ENCODE measurements around the gene EMILIN3.

The EMILIN3 gene

DNA sequence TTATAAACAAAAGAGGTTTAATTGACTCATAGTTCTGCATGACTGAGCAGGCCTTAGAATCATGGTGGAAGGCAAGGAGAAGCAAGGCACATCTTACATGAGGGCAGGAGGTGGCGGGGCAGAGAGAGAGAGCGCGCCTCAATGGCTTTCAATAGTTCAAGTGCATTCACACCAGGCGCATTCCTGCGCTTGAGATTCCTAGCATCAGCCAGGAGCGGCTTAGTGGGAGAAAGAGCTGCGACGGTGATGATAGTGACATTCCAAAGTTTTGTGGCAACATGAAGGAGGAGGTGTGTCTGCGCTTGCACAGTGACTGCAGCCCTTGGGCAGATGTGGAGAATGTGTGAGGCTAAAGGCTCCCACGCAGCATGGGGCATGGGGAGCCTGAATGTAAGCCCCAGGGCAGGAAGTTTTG is 25.0 kb upstream of the EMILIN3 start:
- POLR2A ChIA-PET = no interaction called here
- Histone ChIP-seq H3K9me3 (ENCODE audit: control extremely low read depth in 1 of 5, control insufficient read depth in 4 of 5, insufficient read depth in 2 of 5, low read depth in 1 of 5, low read length in 4 of 5) (no peaks in the 10 kb centered on the region), H3K36me3 (ENCODE audit: control insufficient read depth in 4 of 4, insufficient read depth in 4 of 4, low read length in 3 of 4) (no peaks in the 10 kb centered on the region), H3K27me3 (replicated peaks in 2 of 5; ENCODE audit: control insufficient read depth in 4 of 5, insufficient read depth in 5 of 5, low read length in 4 of 5) (peaks cover 0 to 13% (median 7%) of the 10 kb centered on the region in 5 experiments), H3K4me1 (ENCODE audit: control extremely low read depth in 1 of 4, control insufficient read depth in 4 of 4, insufficient read depth in 4 of 4, low read length in 3 of 4) (no peaks in the 10 kb centered on the region), H3K4me3 (ENCODE audit: control insufficient read depth in 1 of 7, extremely low read depth in 1 of 7, insufficient read depth in 4 of 7, low read depth in 2 of 7, low read length in 6 of 7) (no peak overlapping the region), H3K27ac (ENCODE audit: insufficient read depth in 1 of 2, low read depth in 1 of 2, low read length in 2 of 2, poor library complexity in 1 of 2, severe bottlenecking in 2 of 2) (no peak overlapping the region)
- WGBS (ENCODE audit: insufficient coverage) = 89% methylated on average over 10 of the region's 10 CpGs
- CTCF ChIA-PET = no interaction called here
- DNase-seq = no peak

DNA sequence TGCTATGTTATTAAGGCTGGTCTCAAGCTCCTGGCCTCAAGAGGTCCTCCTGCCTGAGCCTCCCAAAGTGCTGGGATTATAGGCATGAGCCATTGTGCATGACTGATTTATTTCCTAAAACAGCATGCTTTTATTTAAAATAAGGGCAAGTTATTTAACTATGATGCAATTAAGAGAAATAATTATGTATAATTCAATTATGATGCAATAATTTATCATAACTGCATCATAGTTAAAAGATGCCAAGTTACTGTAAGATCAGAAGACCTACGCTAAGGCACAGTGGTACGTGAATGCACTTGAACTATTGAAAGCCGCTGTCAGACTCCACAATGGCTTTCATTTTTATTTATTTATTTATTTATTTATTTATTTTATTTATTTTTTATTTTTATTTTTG is 24.3 kb upstream of the EMILIN3 start:
- CTCF ChIA-PET = interaction anchor here (0.8 kb wide), 1 partner anchor 51 kb away, joined by 3 read pairs; no protein-coding TSS in a partner anchor
- no peak for DNase-seq
- no CpG with 5 or more reads among the region's 3 CpGs for WGBS (ENCODE audit: insufficient coverage)
- Histone ChIP-seq H3K36me3 (ENCODE audit: control insufficient read depth in 4 of 4, insufficient read depth in 4 of 4, low read length in 3 of 4) (no peaks in the 10 kb centered on the region), H3K27ac (ENCODE audit: insufficient read depth in 1 of 2, low read depth in 1 of 2, low read length in 2 of 2, poor library complexity in 1 of 2, severe bottlenecking in 2 of 2) (no peak overlapping the region), H3K4me1 (ENCODE audit: control extremely low read depth in 1 of 4, control insufficient read depth in 4 of 4, insufficient read depth in 4 of 4, low read length in 3 of 4) (no peaks in the 10 kb centered on the region), H3K27me3 (replicated peaks in 2 of 5; ENCODE audit: control insufficient read depth in 4 of 5, insufficient read depth in 5 of 5, low read length in 4 of 5) (peaks cover 0 to 10% (median 5%) of the 10 kb centered on the region in 5 experiments), H3K9me3 (ENCODE audit: control extremely low read depth in 1 of 5, control insufficient read depth in 4 of 5, insufficient read depth in 2 of 5, low read depth in 1 of 5, low read length in 4 of 5) (no peaks in the 10 kb centered on the region), H3K4me3 (ENCODE audit: control insufficient read depth in 1 of 7, extremely low read depth in 1 of 7, insufficient read depth in 4 of 7, low read depth in 2 of 7, low read length in 6 of 7) (no peak overlapping the region)
- POLR2A ChIA-PET = no interaction called here

DNA sequence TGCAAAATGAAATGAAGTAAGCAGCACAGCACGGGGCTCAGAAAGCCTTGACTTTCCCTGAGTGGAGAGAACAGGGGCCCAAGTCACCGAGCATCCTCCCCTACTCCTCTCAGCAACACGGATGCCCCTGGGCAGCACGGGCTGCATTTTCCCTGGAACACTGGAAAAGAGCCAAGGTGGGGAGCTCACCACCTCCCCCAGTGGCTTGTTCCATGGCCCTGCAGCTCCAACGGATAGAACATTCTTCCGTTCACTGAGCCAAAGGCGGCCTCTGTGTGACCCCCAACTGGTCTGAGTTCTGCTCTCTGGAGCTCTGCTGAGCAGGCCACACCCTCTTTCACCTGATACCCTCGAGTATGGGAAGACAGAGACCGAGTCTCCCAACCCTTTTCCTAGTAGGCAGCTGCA is 20.8 kb upstream of the EMILIN3 start:
- POLR2A ChIA-PET = no interaction called here
- CTCF ChIA-PET = no interaction called here
- H3K9me3 ChIP-seq (ENCODE audit: control extremely low read depth in 1 of 5, control insufficient read depth in 4 of 5, insufficient read depth in 2 of 5, low read depth in 1 of 5, low read length in 4 of 5) = peaks cover 0 to 5% (median 0%) of the 10 kb centered on the region in 5 experiments
- H3K27me3 ChIP-seq (replicated peaks in 2 of 5; ENCODE audit: control insufficient read depth in 4 of 5, insufficient read depth in 5 of 5, low read length in 4 of 5) = peaks cover 0 to 23% (median 11%) of the 10 kb centered on the region in 5 experiments
- H3K27ac ChIP-seq (ENCODE audit: insufficient read depth in 1 of 2, low read depth in 1 of 2, low read length in 2 of 2, poor library complexity in 1 of 2, severe bottlenecking in 2 of 2) = no peak overlapping the region
- no peak overlapping the region for H3K4me3 ChIP-seq (ENCODE audit: control insufficient read depth in 1 of 7, extremely low read depth in 1 of 7, insufficient read depth in 4 of 7, low read depth in 2 of 7, low read length in 6 of 7)
- no peak for DNase-seq
- no peaks in the 10 kb centered on the region for H3K36me3 ChIP-seq (ENCODE audit: control insufficient read depth in 4 of 4, insufficient read depth in 4 of 4, low read length in 3 of 4)
- H3K4me1 ChIP-seq (ENCODE audit: control extremely low read depth in 1 of 4, control insufficient read depth in 4 of 4, insufficient read depth in 4 of 4, low read length in 3 of 4) = no peaks in the 10 kb centered on the region
- 79% methylated on average over 7 of the region's 9 CpGs for WGBS (ENCODE audit: insufficient coverage)

DNA sequence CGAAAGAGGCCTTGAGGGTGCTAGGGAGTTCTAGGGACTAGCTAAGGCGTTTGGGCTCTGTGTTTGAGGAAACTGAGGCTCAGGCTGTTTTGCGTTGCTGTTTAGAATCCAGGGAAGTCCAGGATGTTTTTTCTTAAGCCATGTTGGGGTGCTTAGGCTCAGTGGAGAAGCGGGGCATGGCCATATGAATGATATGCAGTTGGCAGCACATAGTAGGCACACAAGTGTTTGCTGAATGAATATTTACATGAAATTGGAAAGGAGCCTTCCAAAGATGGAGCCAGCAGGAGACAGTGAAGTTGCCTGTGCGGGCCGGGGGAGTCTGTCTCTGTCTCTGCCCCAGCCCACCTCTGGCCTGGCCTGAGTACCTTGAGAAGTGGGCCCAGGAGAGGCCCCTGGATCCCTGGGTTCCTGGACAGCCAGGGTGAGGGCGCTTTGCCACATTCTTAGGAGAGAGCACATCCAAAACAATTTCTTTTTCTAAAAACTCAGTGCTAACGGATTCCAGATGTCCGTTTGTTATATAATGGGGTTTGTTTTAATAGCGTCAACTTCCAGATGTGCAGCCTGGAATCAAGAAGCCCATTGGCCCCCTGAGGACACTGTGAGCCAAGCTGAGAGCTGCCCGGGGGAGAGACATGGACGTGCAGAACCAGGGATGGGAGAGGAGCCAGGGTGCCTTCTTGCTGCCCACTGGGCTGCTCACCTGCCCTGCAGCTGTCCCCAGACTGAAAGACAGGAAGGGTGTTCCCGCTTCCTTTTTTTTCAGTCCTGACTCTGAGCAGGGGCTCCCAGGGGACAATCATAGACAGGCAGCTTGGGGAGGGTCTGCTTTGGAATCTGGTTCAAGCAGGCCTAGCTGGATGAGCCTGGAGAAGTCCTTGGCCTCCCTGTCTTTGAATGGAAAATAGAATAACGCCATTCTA is 20.1 kb upstream of the EMILIN3 start:
- DNase-seq = no peak
- Histone ChIP-seq H3K4me3 (ENCODE audit: control insufficient read depth in 1 of 7, extremely low read depth in 1 of 7, insufficient read depth in 4 of 7, low read depth in 2 of 7, low read length in 6 of 7) (no peak overlapping the region), H3K27me3 (replicated peaks in 2 of 5; ENCODE audit: control insufficient read depth in 4 of 5, insufficient read depth in 5 of 5, low read length in 4 of 5) (peaks cover 0 to 23% (median 11%) of the 10 kb centered on the region in 5 experiments), H3K9me3 (ENCODE audit: control extremely low read depth in 1 of 5, control insufficient read depth in 4 of 5, insufficient read depth in 2 of 5, low read depth in 1 of 5, low read length in 4 of 5) (peaks cover 0 to 5% (median 0%) of the 10 kb centered on the region in 5 experiments), H3K4me1 (ENCODE audit: control extremely low read depth in 1 of 4, control insufficient read depth in 4 of 4, insufficient read depth in 4 of 4, low read length in 3 of 4) (no peaks in the 10 kb centered on the region), H3K36me3 (ENCODE audit: control insufficient read depth in 4 of 4, insufficient read depth in 4 of 4, low read length in 3 of 4) (no peaks in the 10 kb centered on the region), H3K27ac (ENCODE audit: insufficient read depth in 1 of 2, low read depth in 1 of 2, low read length in 2 of 2, poor library complexity in 1 of 2, severe bottlenecking in 2 of 2) (no peak overlapping the region)
- 94% methylated on average over 13 of the region's 14 CpGs for WGBS (ENCODE audit: insufficient coverage)
- CTCF ChIA-PET = no interaction called here
- POLR2A ChIA-PET = no interaction called here

DNA sequence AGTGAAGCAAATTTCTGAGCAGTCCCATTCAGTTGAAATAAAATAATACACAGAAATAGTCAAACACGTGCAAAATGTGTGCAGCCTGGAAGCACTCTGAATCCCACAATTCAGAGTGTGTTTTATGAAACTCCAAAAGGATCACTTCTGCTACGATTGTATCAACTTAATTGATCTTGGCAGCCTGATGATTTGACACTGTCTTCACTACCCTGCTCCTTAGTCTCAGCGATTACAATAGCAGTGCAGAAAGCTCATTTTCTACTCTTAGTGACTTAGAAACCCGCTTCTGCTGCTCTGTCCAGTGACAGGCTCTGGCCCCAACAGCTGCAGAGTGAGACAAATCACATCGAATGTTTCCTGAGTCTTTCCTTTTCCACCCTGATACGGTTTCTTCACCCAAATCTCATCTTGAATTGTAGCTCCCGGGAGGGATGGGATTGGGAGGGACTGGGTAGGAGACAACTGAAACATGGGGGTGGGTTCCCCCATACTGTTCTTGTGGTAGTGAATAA is 16.2 kb upstream of the EMILIN3 start:
- ChIA-PET CTCF (no interaction called here), POLR2A (no interaction called here)
- H3K4me3 ChIP-seq (ENCODE audit: control insufficient read depth in 1 of 7, extremely low read depth in 1 of 7, insufficient read depth in 4 of 7, low read depth in 2 of 7, low read length in 6 of 7) = no peak overlapping the region
- DNase-seq = no peak
- peaks cover 0 to 5% (median 0%) of the 10 kb centered on the region in 5 experiments for H3K9me3 ChIP-seq (ENCODE audit: control extremely low read depth in 1 of 5, control insufficient read depth in 4 of 5, insufficient read depth in 2 of 5, low read depth in 1 of 5, low read length in 4 of 5)
- H3K27ac ChIP-seq (ENCODE audit: insufficient read depth in 1 of 2, low read depth in 1 of 2, low read length in 2 of 2, poor library complexity in 1 of 2, severe bottlenecking in 2 of 2) = no peak overlapping the region
- H3K4me1 ChIP-seq (ENCODE audit: control extremely low read depth in 1 of 4, control insufficient read depth in 4 of 4, insufficient read depth in 4 of 4, low read length in 3 of 4) = peaks cover 3 to 11% (median 4%) of the 10 kb centered on the region in 4 experiments
- no peaks in the 10 kb centered on the region for H3K36me3 ChIP-seq (ENCODE audit: control insufficient read depth in 4 of 4, insufficient read depth in 4 of 4, low read length in 3 of 4)
- WGBS (ENCODE audit: insufficient coverage) = 87% methylated on average over 7 of the region's 7 CpGs
- peaks cover 0 to 49% (median 22%) of the 10 kb centered on the region in 5 experiments for H3K27me3 ChIP-seq (replicated peaks in 2 of 5; ENCODE audit: control insufficient read depth in 4 of 5, insufficient read depth in 5 of 5, low read length in 4 of 5)

DNA sequence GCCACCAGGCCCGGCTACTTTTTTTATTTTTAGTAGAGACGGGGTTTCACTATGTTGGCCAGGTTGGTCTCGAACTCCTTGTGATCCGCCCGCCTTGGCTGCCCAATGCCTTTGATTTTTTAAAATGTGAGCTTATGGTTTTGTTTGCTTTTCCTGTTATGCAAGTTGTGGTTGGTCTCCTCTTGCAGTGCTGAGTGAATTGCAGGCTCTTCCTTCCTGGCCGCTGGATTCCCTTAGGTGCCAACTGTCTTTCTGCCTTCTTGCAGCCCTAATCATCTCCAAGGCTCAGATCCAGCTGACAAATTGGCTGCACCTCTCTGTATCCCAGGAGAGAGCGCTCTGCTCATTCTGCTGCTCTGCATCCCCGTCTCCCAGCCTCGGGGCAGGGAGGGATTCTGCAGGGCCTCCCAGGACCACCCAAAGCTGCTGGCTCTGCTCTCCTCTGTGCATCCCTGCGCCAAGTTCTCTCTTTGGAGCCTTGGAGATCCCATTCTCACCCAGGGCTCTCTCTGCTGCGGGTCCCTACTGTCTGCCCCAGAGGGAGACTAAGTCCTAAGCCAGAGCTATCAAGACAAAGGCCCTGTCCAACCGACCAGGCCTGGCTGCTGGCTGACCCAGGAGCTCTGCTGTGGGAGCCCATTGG is 14.1 kb upstream of the EMILIN3 start:
- Histone ChIP-seq H3K27ac (ENCODE audit: insufficient read depth in 1 of 2, low read depth in 1 of 2, low read length in 2 of 2, poor library complexity in 1 of 2, severe bottlenecking in 2 of 2) (no peak overlapping the region), H3K36me3 (ENCODE audit: control insufficient read depth in 4 of 4, insufficient read depth in 4 of 4, low read length in 3 of 4) (no peaks in the 10 kb centered on the region), H3K4me3 (ENCODE audit: control insufficient read depth in 1 of 7, extremely low read depth in 1 of 7, insufficient read depth in 4 of 7, low read depth in 2 of 7, low read length in 6 of 7) (no peak overlapping the region), H3K27me3 (replicated peaks in 2 of 5; ENCODE audit: control insufficient read depth in 4 of 5, insufficient read depth in 5 of 5, low read length in 4 of 5) (peaks cover 0 to 66% (median 30%) of the 10 kb centered on the region in 5 experiments), H3K9me3 (ENCODE audit: control extremely low read depth in 1 of 5, control insufficient read depth in 4 of 5, insufficient read depth in 2 of 5, low read depth in 1 of 5, low read length in 4 of 5) (peaks cover 0 to 5% (median 0%) of the 10 kb centered on the region in 5 experiments), H3K4me1 (ENCODE audit: control extremely low read depth in 1 of 4, control insufficient read depth in 4 of 4, insufficient read depth in 4 of 4, low read length in 3 of 4) (peaks cover 3 to 11% (median 4%) of the 10 kb centered on the region in 4 experiments)
- ChIA-PET POLR2A (no interaction called here), CTCF (no interaction called here)
- 77% methylated on average over 7 of the region's 12 CpGs for WGBS (ENCODE audit: insufficient coverage)
- no peak for DNase-seq

DNA sequence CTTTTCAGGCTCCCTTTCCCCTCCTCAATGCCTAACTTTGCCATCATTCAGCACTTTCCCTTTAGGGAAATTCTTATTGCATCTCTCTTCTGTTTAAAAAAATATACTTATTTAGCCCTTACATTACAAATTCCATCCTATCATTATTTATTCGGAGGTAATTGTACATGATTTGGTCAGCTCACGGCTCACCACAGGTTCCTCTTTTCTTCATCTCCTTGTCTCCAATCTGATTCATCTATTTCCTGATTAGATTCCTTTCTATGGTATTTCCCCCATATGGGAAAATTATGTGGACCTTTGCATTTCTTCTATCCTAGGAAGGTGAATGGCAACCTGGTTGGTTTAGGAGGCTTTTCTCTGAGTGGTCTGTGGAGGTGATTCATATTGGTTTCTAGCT is 12.9 kb upstream of the EMILIN3 start:
- ChIA-PET CTCF (interaction anchor here (1.2 kb wide), 1 partner anchor 24 kb away, joined by 3 read pairs; no protein-coding TSS in a partner anchor), POLR2A (no interaction called here)
- Histone ChIP-seq H3K4me1 (ENCODE audit: control extremely low read depth in 1 of 4, control insufficient read depth in 4 of 4, insufficient read depth in 4 of 4, low read length in 3 of 4) (peaks cover 3 to 11% (median 4%) of the 10 kb centered on the region in 4 experiments), H3K4me3 (ENCODE audit: control insufficient read depth in 1 of 7, extremely low read depth in 1 of 7, insufficient read depth in 4 of 7, low read depth in 2 of 7, low read length in 6 of 7) (no peak overlapping the region), H3K36me3 (ENCODE audit: control insufficient read depth in 4 of 4, insufficient read depth in 4 of 4, low read length in 3 of 4) (no peaks in the 10 kb centered on the region), H3K27ac (ENCODE audit: insufficient read depth in 1 of 2, low read depth in 1 of 2, low read length in 2 of 2, poor library complexity in 1 of 2, severe bottlenecking in 2 of 2) (no peak overlapping the region), H3K27me3 (replicated peaks in 2 of 5; ENCODE audit: control insufficient read depth in 4 of 5, insufficient read depth in 5 of 5, low read length in 4 of 5) (peaks cover 0 to 77% (median 30%) of the 10 kb centered on the region in 5 experiments), H3K9me3 (ENCODE audit: control extremely low read depth in 1 of 5, control insufficient read depth in 4 of 5, insufficient read depth in 2 of 5, low read depth in 1 of 5, low read length in 4 of 5) (peaks cover 0 to 5% (median 0%) of the 10 kb centered on the region in 5 experiments)
- WGBS (ENCODE audit: insufficient coverage) = 20% methylated on average over 1 of the region's 2 CpGs
- DNase-seq = peak; percentile 17 to 63 (median 63)

Measured in common myeloid progenitor, CD34-positive (primary cell).